Thyroid gland (tissue), 4 donors: ENCODE results near the gene CATSPERZ.

Source experiments
- CTCF ChIP-seq, 6 experiments: fragments of 200-600 bp in 3 of 6; fragments of 450-650 bp in 3 of 6; sonication (generic) in 3 of 6; IDR thresholded peaks; one replicate each; pipeline ENCODE4 v1.5.1; 2016 to 2019; ENCODE audit warnings: antibody characterized with exemption in 6 of 6, mild to moderate bottlenecking in 2 of 6, inconsistent platforms in 1 of 6, moderate library complexity in 1 of 6
- POLR2A ChIP-seq, 2 donors: fragments of 450-650 bp; IDR thresholded peaks; one replicate each; pipeline ENCODE4 v1.6.1; 2017; ENCODE audit warnings: antibody characterized with exemption in 2 of 2, mild to moderate bottlenecking in 2 of 2, moderate library complexity in 1 of 2

- TF ChIP-seq CTCF (IDR thresholded peaks at IDR 0.05), result no peak
- no peak for TF ChIP-seq POLR2A (IDR thresholded peaks at IDR 0.05)
Observed at GRCh38 chr11:64275031-64275800, 24.9 kb upstream of the CATSPERZ start.
